Measurements from ENCODE around the gene TLR8.
"Not testable (repeated sequence)": the region's sequence is repeated elsewhere in the genome, so short reads cannot be mapped to it uniquely, and the experiment has no call there.

TLR8 gene

DNA sequence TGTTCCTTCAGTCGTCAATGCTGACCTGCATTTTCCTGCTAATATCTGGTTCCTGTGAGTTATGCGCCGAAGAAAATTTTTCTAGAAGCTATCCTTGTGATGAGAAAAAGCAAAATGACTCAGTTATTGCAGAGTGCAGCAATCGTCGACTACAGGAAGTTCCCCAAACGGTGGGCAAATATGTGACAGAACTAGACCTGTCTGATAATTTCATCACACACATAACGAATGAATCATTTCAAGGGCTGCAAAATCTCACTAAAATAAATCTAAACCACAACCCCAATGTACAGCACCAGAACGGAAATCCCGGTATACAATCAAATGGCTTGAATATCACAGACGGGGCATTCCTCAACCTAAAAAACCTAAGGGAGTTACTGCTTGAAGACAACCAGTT is 12.6 kb downstream of the TLR8 start:
- WGBS, 2 experiments = 95% methylated on average over 10 of the region's 10 CpGs
- Histone ChIP-seq H3K4me1 (ENCODE audit: control insufficient read depth, insufficient read depth, low read length) (no peaks in the 10 kb centered on the region), H3K36me3 (ENCODE audit: control insufficient read depth, insufficient read depth, low read length) (no peaks in the 10 kb centered on the region), H3K27me3 (ENCODE audit: control insufficient read depth, insufficient read depth, low read length, poor library complexity, severe bottlenecking) (no peaks in the 10 kb centered on the region), H3K4me3 (ENCODE audit: insufficient read depth, low read depth, low read length) (no peak overlapping the region), H3K27ac (ENCODE audit: insufficient read depth, low read depth, low read length, poor library complexity, severe bottlenecking) (no peak overlapping the region), H3K9me3 (ENCODE audit: control insufficient read depth, low read length) (no peaks in the 10 kb centered on the region)

DNA sequence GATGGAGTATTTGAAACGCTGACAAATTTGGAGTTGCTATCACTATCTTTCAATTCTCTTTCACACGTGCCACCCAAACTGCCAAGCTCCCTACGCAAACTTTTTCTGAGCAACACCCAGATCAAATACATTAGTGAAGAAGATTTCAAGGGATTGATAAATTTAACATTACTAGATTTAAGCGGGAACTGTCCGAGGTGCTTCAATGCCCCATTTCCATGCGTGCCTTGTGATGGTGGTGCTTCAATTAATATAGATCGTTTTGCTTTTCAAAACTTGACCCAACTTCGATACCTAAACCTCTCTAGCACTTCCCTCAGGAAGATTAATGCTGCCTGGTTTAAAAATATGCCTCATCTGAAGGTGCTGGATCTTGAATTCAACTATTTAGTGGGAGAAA is 13.2 kb downstream of the TLR8 start:
- Histone ChIP-seq H3K4me3 (ENCODE audit: insufficient read depth, low read depth, low read length) (no peak overlapping the region), H3K36me3 (ENCODE audit: control insufficient read depth, insufficient read depth, low read length) (no peaks in the 10 kb centered on the region), H3K27me3 (ENCODE audit: control insufficient read depth, insufficient read depth, low read length, poor library complexity, severe bottlenecking) (no peaks in the 10 kb centered on the region), H3K4me1 (ENCODE audit: control insufficient read depth, insufficient read depth, low read length) (no peaks in the 10 kb centered on the region), H3K9me3 (ENCODE audit: control insufficient read depth, low read length) (no peaks in the 10 kb centered on the region), H3K27ac (ENCODE audit: insufficient read depth, low read depth, low read length, poor library complexity, severe bottlenecking) (no peak overlapping the region)
- WGBS, 2 experiments = 97 to 100% methylated on average over 1 to 8 of the region's 8 CpGs

DNA sequence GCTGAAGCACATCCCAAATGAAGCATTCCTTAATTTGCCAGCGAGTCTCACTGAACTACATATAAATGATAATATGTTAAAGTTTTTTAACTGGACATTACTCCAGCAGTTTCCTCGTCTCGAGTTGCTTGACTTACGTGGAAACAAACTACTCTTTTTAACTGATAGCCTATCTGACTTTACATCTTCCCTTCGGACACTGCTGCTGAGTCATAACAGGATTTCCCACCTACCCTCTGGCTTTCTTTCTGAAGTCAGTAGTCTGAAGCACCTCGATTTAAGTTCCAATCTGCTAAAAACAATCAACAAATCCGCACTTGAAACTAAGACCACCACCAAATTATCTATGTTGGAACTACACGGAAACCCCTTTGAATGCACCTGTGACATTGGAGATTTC is 14.6 kb downstream of the TLR8 start:
- no peaks in the 10 kb centered on the region for H3K27me3 ChIP-seq (ENCODE audit: control insufficient read depth, insufficient read depth, low read length, poor library complexity, severe bottlenecking)
- 93% methylated on average over 7 of the region's 8 CpGs for WGBS, 2 experiments
- H3K27ac ChIP-seq (ENCODE audit: insufficient read depth, low read depth, low read length, poor library complexity, severe bottlenecking) = no peak overlapping the region
- H3K9me3 ChIP-seq (ENCODE audit: control insufficient read depth, low read length) = no peaks in the 10 kb centered on the region
- no peak overlapping the region for H3K4me3 ChIP-seq (ENCODE audit: insufficient read depth, low read depth, low read length)
- no peaks in the 10 kb centered on the region for H3K36me3 ChIP-seq (ENCODE audit: control insufficient read depth, insufficient read depth, low read length)
- no peaks in the 10 kb centered on the region for H3K4me1 ChIP-seq (ENCODE audit: control insufficient read depth, insufficient read depth, low read length)

DNA sequence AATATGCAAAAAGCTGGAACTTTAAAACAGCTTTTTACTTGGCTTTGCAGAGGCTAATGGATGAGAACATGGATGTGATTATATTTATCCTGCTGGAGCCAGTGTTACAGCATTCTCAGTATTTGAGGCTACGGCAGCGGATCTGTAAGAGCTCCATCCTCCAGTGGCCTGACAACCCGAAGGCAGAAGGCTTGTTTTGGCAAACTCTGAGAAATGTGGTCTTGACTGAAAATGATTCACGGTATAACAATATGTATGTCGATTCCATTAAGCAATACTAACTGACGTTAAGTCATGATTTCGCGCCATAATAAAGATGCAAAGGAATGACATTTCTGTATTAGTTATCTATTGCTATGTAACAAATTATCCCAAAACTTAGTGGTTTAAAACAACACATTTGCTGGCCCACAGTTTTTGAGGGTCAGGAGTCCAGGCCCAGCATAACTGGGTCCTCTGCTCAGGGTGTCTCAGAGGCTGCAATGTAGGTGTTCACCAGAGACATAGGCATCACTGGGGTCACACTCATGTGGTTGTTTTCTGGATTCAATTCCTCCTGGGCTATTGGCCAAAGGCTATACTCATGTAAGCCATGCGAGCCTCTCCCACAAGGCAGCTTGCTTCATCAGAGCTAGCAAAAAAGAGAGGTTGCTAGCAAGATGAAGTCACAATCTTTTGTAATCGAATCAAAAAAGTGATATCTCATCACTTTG is 15.6 kb downstream of the TLR8 start:
- no peak overlapping the region for H3K27ac ChIP-seq (ENCODE audit: insufficient read depth, low read depth, low read length, poor library complexity, severe bottlenecking)
- no peak overlapping the region for H3K4me3 ChIP-seq (ENCODE audit: insufficient read depth, low read depth, low read length)
- no peaks in the 10 kb centered on the region for H3K9me3 ChIP-seq (ENCODE audit: control insufficient read depth, low read length)
- H3K4me1 ChIP-seq (ENCODE audit: control insufficient read depth, insufficient read depth, low read length) = no peaks in the 10 kb centered on the region
- no peaks in the 10 kb centered on the region for H3K36me3 ChIP-seq (ENCODE audit: control insufficient read depth, insufficient read depth, low read length)
- H3K27me3 ChIP-seq (ENCODE audit: control insufficient read depth, insufficient read depth, low read length, poor library complexity, severe bottlenecking) = no peaks in the 10 kb centered on the region
- WGBS, 2 experiments = 97 to 100% methylated on average over 6 to 8 of the region's 10 CpGs

DNA sequence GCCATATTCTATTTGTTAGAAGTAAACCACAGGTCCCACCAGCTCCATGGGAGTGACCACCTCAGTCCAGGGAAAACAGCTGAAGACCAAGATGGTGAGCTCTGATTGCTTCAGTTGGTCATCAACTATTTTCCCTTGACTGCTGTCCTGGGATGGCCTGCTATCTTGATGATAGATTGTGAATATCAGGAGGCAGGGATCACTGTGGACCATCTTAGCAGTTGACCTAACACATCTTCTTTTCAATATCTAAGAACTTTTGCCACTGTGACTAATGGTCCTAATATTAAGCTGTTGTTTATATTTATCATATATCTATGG is 16.1 kb downstream of the TLR8 start:
- H3K27me3 ChIP-seq (ENCODE audit: control insufficient read depth, insufficient read depth, low read length, poor library complexity, severe bottlenecking) = no peaks in the 10 kb centered on the region
- no peak overlapping the region for H3K27ac ChIP-seq (ENCODE audit: insufficient read depth, low read depth, low read length, poor library complexity, severe bottlenecking)
- no peaks in the 10 kb centered on the region for H3K36me3 ChIP-seq (ENCODE audit: control insufficient read depth, insufficient read depth, low read length)
- H3K4me3 ChIP-seq (ENCODE audit: insufficient read depth, low read depth, low read length) = no peak overlapping the region
- no peaks in the 10 kb centered on the region for H3K9me3 ChIP-seq (ENCODE audit: control insufficient read depth, low read length)
- no peaks in the 10 kb centered on the region for H3K4me1 ChIP-seq (ENCODE audit: control insufficient read depth, insufficient read depth, low read length)

DNA sequence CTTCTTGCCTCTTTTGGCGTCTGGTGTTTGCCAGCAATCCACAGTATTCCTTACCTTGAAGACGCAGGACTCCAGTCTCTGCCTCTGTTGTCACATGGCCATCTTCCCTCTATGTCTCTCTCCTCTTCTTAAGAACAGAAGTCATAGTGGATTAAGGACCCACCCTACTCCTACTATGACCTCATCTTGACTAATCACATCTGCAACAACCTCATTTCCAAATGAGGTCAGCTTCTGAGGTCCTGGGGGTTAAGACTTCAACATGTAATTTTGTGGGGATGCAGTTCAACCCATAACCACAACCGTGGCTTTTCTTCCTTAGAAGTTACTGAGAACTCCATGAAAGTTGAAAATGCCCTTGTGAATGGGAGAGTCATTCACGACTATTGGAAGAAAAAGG is 23.3 kb downstream of the TLR8 start:
- no peaks in the 10 kb centered on the region for H3K9me3 ChIP-seq (ENCODE audit: control insufficient read depth, low read length)
- no peak overlapping the region for H3K4me3 ChIP-seq (ENCODE audit: insufficient read depth, low read depth, low read length)
- no peaks in the 10 kb centered on the region for H3K36me3 ChIP-seq (ENCODE audit: control insufficient read depth, insufficient read depth, low read length)
- WGBS, 2 experiments = 92 to 97% methylated on average over 3 to 4 of the region's 4 CpGs
- H3K27ac ChIP-seq (ENCODE audit: insufficient read depth, low read depth, low read length, poor library complexity, severe bottlenecking) = no peak overlapping the region
- no peaks in the 10 kb centered on the region for H3K27me3 ChIP-seq (ENCODE audit: control insufficient read depth, insufficient read depth, low read length, poor library complexity, severe bottlenecking)
- no peaks in the 10 kb centered on the region for H3K4me1 ChIP-seq (ENCODE audit: control insufficient read depth, insufficient read depth, low read length)

DNA sequence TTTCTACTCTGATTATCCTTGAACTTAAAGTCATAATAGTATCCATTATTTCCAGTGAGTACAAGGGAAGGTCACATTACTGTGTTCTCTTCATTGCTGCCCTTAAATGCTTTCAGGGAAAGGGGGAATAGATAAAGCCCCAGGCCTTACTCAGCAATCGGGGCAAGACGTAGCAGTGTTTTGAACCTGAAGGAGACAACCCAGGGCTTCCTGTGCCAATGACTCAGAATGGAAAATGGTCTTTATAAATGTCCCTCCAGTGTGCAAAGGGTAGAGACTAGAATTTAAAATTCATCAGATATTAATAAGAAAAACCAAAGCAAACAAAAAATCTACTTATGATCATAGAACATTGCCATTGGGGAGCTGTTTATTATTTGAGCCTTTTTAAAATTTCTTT is 23.7 kb downstream of the TLR8 start:
- Histone ChIP-seq H3K4me3 (ENCODE audit: insufficient read depth, low read depth, low read length) (no peak overlapping the region), H3K27ac (ENCODE audit: insufficient read depth, low read depth, low read length, poor library complexity, severe bottlenecking) (no peak overlapping the region), H3K36me3 (ENCODE audit: control insufficient read depth, insufficient read depth, low read length) (no peaks in the 10 kb centered on the region), H3K9me3 (ENCODE audit: control insufficient read depth, low read length) (no peaks in the 10 kb centered on the region), H3K4me1 (ENCODE audit: control insufficient read depth, insufficient read depth, low read length) (no peaks in the 10 kb centered on the region), H3K27me3 (ENCODE audit: control insufficient read depth, insufficient read depth, low read length, poor library complexity, severe bottlenecking) (no peaks in the 10 kb centered on the region)
- WGBS, 2 experiments = 97 to 100% methylated on average over 2 of the region's 2 CpGs

DNA sequence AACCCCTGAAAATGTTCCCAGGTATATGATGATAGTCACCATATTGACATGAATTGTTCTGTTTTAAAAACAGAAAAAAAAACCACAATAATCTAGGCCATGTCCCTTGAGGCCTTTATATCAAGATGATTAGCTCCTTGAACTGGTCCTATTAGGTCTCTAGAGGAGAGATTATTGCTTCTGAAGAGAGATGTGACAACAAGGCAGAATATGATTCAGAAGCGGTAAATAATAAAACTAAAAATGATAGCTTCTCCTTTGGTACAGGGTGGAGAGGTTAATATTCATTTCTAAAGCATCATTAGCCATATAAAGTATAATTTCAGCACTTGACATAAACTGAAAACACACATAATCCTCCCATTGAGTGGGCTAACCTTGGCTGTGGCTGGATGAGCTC is 25.8 kb downstream of the TLR8 start:
- WGBS, 2 experiments = 100% methylated on average over 1 of the region's 1 CpG; no CpG with 5 or more reads in 1 of the 2 experiments
- no peak overlapping the region for H3K4me3 ChIP-seq (ENCODE audit: insufficient read depth, low read depth, low read length)
- no peaks in the 10 kb centered on the region for H3K27me3 ChIP-seq (ENCODE audit: control insufficient read depth, insufficient read depth, low read length, poor library complexity, severe bottlenecking)

DNA sequence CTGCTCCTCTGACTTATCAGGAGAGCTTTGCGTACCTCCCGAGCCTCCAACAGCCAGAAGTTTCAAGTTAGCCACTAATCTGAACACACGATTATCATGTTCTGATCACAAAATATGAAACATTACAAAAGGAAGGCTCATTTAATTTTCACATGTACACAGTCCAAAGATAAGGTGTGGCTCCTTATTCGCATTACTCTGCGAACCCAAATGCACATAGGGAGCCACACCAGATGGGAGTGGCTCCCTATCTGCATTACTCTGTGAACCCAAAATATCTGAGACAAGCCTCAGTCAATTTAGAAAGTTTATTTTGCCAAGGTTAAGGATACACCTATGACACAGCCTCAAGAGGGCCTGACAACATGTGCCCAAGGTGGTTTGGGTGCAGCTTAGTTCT is 28.4 kb downstream of the TLR8 start:
- H3K27me3 ChIP-seq (ENCODE audit: control insufficient read depth, insufficient read depth, low read length, poor library complexity, severe bottlenecking) = no peaks in the 10 kb centered on the region
- 86 to 96% methylated on average over 5 of the region's 5 CpGs for WGBS, 2 experiments

More for the DNA sequence above, 25.8 kb downstream of the TLR8 start:
- H3K36me3 ChIP-seq (ENCODE audit: control insufficient read depth, insufficient read depth, low read length) = no peaks in the 10 kb centered on the region
- H3K9me3 ChIP-seq (ENCODE audit: control insufficient read depth, low read length) = no peaks in the 10 kb centered on the region
- no peaks in the 10 kb centered on the region for H3K4me1 ChIP-seq (ENCODE audit: control insufficient read depth, insufficient read depth, low read length)
- H3K27ac ChIP-seq (ENCODE audit: insufficient read depth, low read depth, low read length, poor library complexity, severe bottlenecking) = no peak overlapping the region

DNA sequence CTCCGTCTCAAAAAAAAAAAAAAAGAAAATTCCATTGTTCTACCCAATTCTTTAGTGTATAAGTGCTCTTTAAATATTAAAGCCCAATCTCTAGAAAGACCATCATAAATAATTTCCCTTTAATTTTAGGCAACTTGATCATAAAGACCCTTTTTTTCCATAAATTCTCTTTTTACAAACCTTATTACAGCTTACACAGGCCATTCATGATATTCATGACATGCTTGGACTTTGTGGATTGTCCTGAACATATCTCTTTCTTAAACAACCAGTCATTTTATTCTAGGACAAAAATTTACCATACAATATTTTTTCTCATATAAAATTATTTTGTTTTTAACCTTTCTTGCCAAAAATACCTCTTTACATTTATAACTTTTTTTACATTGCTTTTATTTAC is 30.5 kb downstream of the TLR8 start:
- H3K27me3 ChIP-seq (ENCODE audit: control insufficient read depth, insufficient read depth, low read length, poor library complexity, severe bottlenecking) = no peaks in the 10 kb centered on the region
- no peaks in the 10 kb centered on the region for H3K9me3 ChIP-seq (ENCODE audit: control insufficient read depth, low read length)
- H3K4me1 ChIP-seq (ENCODE audit: control insufficient read depth, insufficient read depth, low read length) = no peaks in the 10 kb centered on the region
- WGBS, 2 experiments = 88% methylated on average over 1 of the region's 1 CpG; no CpG with 5 or more reads in 1 of the 2 experiments
- no peaks in the 10 kb centered on the region for H3K36me3 ChIP-seq (ENCODE audit: control insufficient read depth, insufficient read depth, low read length)
- H3K4me3 ChIP-seq (ENCODE audit: insufficient read depth, low read depth, low read length) = no peak overlapping the region
- H3K27ac ChIP-seq (ENCODE audit: insufficient read depth, low read depth, low read length, poor library complexity, severe bottlenecking) = no peak overlapping the region

More for the DNA sequence above, 28.4 kb downstream of the TLR8 start:
- Histone ChIP-seq H3K4me3 (ENCODE audit: insufficient read depth, low read depth, low read length) (no peak overlapping the region), H3K27ac (ENCODE audit: insufficient read depth, low read depth, low read length, poor library complexity, severe bottlenecking) (no peak overlapping the region), H3K4me1 (ENCODE audit: control insufficient read depth, insufficient read depth, low read length) (no peaks in the 10 kb centered on the region), H3K36me3 (ENCODE audit: control insufficient read depth, insufficient read depth, low read length) (no peaks in the 10 kb centered on the region), H3K9me3 (ENCODE audit: control insufficient read depth, low read length) (no peaks in the 10 kb centered on the region)

DNA sequence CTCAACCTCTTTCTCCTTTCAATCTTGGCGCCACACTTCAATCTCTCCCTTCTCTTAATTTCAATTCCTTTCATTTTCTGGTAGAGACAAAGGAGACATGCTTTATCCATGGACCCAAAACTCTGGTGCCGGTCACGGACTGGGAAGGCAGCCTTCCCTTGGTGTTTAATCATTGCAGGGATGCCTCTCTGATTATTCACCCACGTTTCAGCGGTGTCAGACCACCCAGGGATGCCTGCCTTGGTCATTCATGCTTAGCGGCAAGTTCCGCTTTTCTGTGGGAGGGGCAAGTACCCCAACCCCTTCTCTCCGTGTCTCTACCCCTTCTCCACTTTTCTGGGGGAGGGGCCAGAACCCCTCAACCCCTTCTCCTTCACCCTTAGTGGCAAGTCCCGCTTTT is 34.1 kb downstream of the TLR8 start:
- H3K36me3 ChIP-seq (ENCODE audit: control insufficient read depth, insufficient read depth, low read length); H3K4me3 ChIP-seq (ENCODE audit: insufficient read depth, low read depth, low read length); H3K27ac ChIP-seq (ENCODE audit: insufficient read depth, low read depth, low read length, poor library complexity, severe bottlenecking); H3K9me3 ChIP-seq (ENCODE audit: control insufficient read depth, low read length); H3K27me3 ChIP-seq (ENCODE audit: control insufficient read depth, insufficient read depth, low read length, poor library complexity, severe bottlenecking); H3K4me1 ChIP-seq (ENCODE audit: control insufficient read depth, insufficient read depth, low read length): not testable (repeated sequence)
- 94% methylated on average over 9 of the region's 9 CpGs for WGBS, 2 experiments

Measured in ectodermal cell (in vitro differentiated cells).